GM10248 (cell line): ENCODE data around the gene CACNA2D3.

ENCODE experiments used
- CTCF ChIA-PET: fragments of 300-600 bp; sonication (Branson Sonifier 250); formaldehyde crosslinking; extraction: SDS; loops from one replicate; lab custom pipeline; 2021; ENCODE audit warnings: antibody characterized with exemption; lab: Yijun Ruan, JAX
- POLR2A ChIA-PET: fragments of 350-650 bp; sonication (Branson Sonifier 250); formaldehyde crosslinking; extraction: SDS; loops from one replicate; lab custom pipeline; 2020; ENCODE audit warnings: antibody characterized with exemption; lab: Yijun Ruan, JAX
- DNase-seq: peaks from one replicate; pipeline ENCODE4 v3.0.0; 2012; ENCODE audit errors: extremely low spot score
- CTCF ChIP-seq: IDR thresholded peaks from 2 replicates; pipeline ENCODE4 v1.5.1; 2012; ENCODE audit warnings: mild to moderate bottlenecking, low read depth; ENCODE audit errors: extremely low read depth, missing control alignments, control extremely low read depth

Gene CACNA2D3

GRCh38 chr3:54906763-54907162 lies 784.4 kb downstream of the CACNA2D3 start:
- ChIA-PET CTCF (interaction anchor here (0.9 to 1.3 kb wide), 3 partner anchors 9 to 54 kb away, joined by 3 to 5 read pairs (median 3); no protein-coding TSS in a partner anchor), POLR2A (no interaction called here)
- no peak for DNase-seq
- no peak for TF ChIP-seq CTCF

GRCh38 chr3:54909191-54909590 lies 786.8 kb downstream of the CACNA2D3 start:
- ChIA-PET CTCF (interaction anchor here (1.1 kb wide), 1 partner anchor 9 kb away, joined by 4 read pairs; no protein-coding TSS in a partner anchor), POLR2A (no interaction called here)
- no peak for TF ChIP-seq CTCF
- DNase-seq, result no peak

- TF ChIP-seq CTCF, result no peak
- no peak for DNase-seq
- CTCF ChIA-PET, result no interaction called here
- POLR2A ChIA-PET, result no interaction called here
These were observed 791.8 kb downstream of the CACNA2D3 start for GRCh38 chr3:54914180-54914579.

GRCh38 chr3:54915181-54915580 lies 792.8 kb downstream of the CACNA2D3 start:
- TF ChIP-seq CTCF, result no peak
- no peak for DNase-seq
- ChIA-PET POLR2A (no interaction called here), CTCF (interaction anchor here (1.3 kb wide), 1 partner anchor 8 kb away, joined by 3 read pairs; no protein-coding TSS in a partner anchor)

GRCh38 chr3:54915976-54916375 lies 793.6 kb downstream of the CACNA2D3 start:
- ChIA-PET CTCF (interaction anchor here (1.3 kb wide), 1 partner anchor 9 kb away, joined by 3 read pairs; no protein-coding TSS in a partner anchor), POLR2A (no interaction called here)
- no peak for DNase-seq
- TF ChIP-seq CTCF, result no peak

GRCh38 chr3:54916732-54917131 lies 794.4 kb downstream of the CACNA2D3 start:
- ChIA-PET CTCF (no interaction called here), POLR2A (no interaction called here)
- DNase-seq, result no peak
- TF ChIP-seq CTCF, result no peak

GRCh38 chr3:54917174-54917573 lies 794.8 kb downstream of the CACNA2D3 start:
- CTCF ChIA-PET, result interaction anchor here (1.7 kb wide), 2 partner anchors 11 to 16 kb away, joined by 5 to 6 read pairs; no protein-coding TSS in a partner anchor
- no peak for DNase-seq
- POLR2A ChIA-PET, result no interaction called here
- no peak for TF ChIP-seq CTCF
